HEK293 (cell line): ENCODE data around the gene DHX32.

Experiments
- CTCF ChIA-PET: fragments of 350-600 bp; formaldehyde crosslinking; extraction: SDS; loops from one replicate; lab custom pipeline; 2021; ENCODE audit warnings: antibody characterized with exemption; lab: Yijun Ruan, JAX
- POLR2A ChIA-PET: fragments of 300-600 bp; formaldehyde crosslinking; extraction: SDS; loops from one replicate; lab custom pipeline; 2020; ENCODE audit warnings: antibody characterized with exemption, inconsistent platforms; lab: Yijun Ruan, JAX
- H3K27ac ChIP-seq: fragments of 200-500 bp; sonication (Bioruptor generic); 2 replicates; pipeline ENCODE4 v1.5.1; 2014; ENCODE audit warnings: low read depth, low read length, control low read depth, inconsistent platforms; ENCODE audit errors: extremely low read depth
- H3K36me3 ChIP-seq, 2 experiments: fragments of 200-500 bp in 1 of 2; sonication (Bioruptor generic) in 1 of 2; 1 replicate in 1 of 2; 2 replicates in 1 of 2; pipeline ENCODE4 v1.5.1; 2014 to 2017; ENCODE audit warnings: inconsistent platforms in 2 of 2, low read length in 2 of 2; ENCODE audit not compliant: control insufficient read depth in 2 of 2, insufficient read depth in 1 of 2
- H3K4me1 ChIP-seq: fragments of 200-500 bp; sonication (Bioruptor generic); 2 replicates; pipeline ENCODE4 v1.5.1; 2014; ENCODE audit warnings: mild to moderate bottlenecking, low read length, inconsistent platforms; ENCODE audit not compliant: control insufficient read depth, insufficient read depth
- H3K4me3 ChIP-seq: 2 replicates; pipeline ENCODE4 v1.5.1; 2011; ENCODE audit warnings: low read depth, mild to moderate bottlenecking, control low read depth, low read length, moderate library complexity
- H3K9me3 ChIP-seq: fragments of 200-500 bp; sonication (Bioruptor generic); 2 replicates; pipeline ENCODE4 v1.5.1; 2014; ENCODE audit warnings: low read depth, low read length, inconsistent platforms; ENCODE audit not compliant: control insufficient read depth, insufficient read depth
- HIC1 ChIP-seq: fragments of 450-650 bp; formaldehyde crosslinking; IDR thresholded peaks from 2 replicates; pipeline ENCODE4 v1.5.1; 2016; ENCODE audit warnings: missing biosample characterization, missing genetic modification characterization
- RBAK ChIP-seq: fragments of 450-650 bp; formaldehyde crosslinking; IDR thresholded peaks from 2 replicates; pipeline ENCODE4 v1.5.1; 2016; ENCODE audit warnings: missing biosample characterization, missing genetic modification characterization
- SP7 ChIP-seq: fragments of 450-650 bp; formaldehyde crosslinking; IDR thresholded peaks from 2 replicates; pipeline ENCODE4 v1.5.1; 2016; ENCODE audit warnings: missing biosample characterization, missing genetic modification characterization
- WT1 ChIP-seq: fragments of 450-650 bp; formaldehyde crosslinking; IDR thresholded peaks from 2 replicates; pipeline ENCODE4 v1.5.1; 2016; ENCODE audit warnings: missing biosample characterization, missing genetic modification characterization
- YY1 ChIP-seq: fragments of 450-650 bp; formaldehyde crosslinking; IDR thresholded peaks from 2 replicates; pipeline ENCODE4 v1.5.1; 2018; ENCODE audit warnings: missing biosample characterization, missing genetic modification characterization
- ZFHX2 ChIP-seq: fragments of 450-650 bp; formaldehyde crosslinking; conservative IDR thresholded peaks from 2 replicates; pipeline ENCODE4 v1.5.1; 2016; ENCODE audit warnings: missing biosample characterization, missing genetic modification characterization
- ZFP3 ChIP-seq: fragments of 450-650 bp; formaldehyde crosslinking; IDR thresholded peaks from 2 replicates; pipeline ENCODE4 v1.5.1; 2016; ENCODE audit warnings: low read depth, missing biosample characterization, missing genetic modification characterization
- ZNF114 ChIP-seq: fragments of 450-650 bp; formaldehyde crosslinking; IDR thresholded peaks from 2 replicates; pipeline ENCODE4 v1.5.0; 2017; ENCODE audit warnings: missing biosample characterization, missing genetic modification characterization
- ZNF175 ChIP-seq: fragments of 450-650 bp; formaldehyde crosslinking; IDR thresholded peaks from 2 replicates; pipeline ENCODE4 v1.5.1; 2016; ENCODE audit warnings: missing biosample characterization, missing genetic modification characterization
- ZNF239 ChIP-seq: fragments of 450-650 bp; formaldehyde crosslinking; IDR thresholded peaks from 2 replicates; pipeline ENCODE4 v1.5.1; 2016; ENCODE audit warnings: missing biosample characterization, missing genetic modification characterization
- ZNF266 ChIP-seq: fragments of 450-650 bp; formaldehyde crosslinking; IDR thresholded peaks from 2 replicates; pipeline ENCODE4 v1.5.1; 2016; ENCODE audit warnings: missing biosample characterization, missing genetic modification characterization, low read depth
- ZNF274 ChIP-seq, 2 experiments: fragments of 200-500 bp in 1 of 2; fragments of 450-650 bp in 1 of 2; sonication (Bioruptor generic) in 1 of 2; formaldehyde crosslinking in 1 of 2; IDR thresholded peaks; 2 replicates each; pipeline versions ENCODE4 v1.5.1 to v1.6.1; 2014 to 2016; ENCODE audit warnings: borderline replicate concordance in 1 of 2, inconsistent platforms in 1 of 2, low read length in 1 of 2, missing biosample characterization in 1 of 2, missing genetic modification characterization in 1 of 2
- ZNF391 ChIP-seq: fragments of 450-650 bp; formaldehyde crosslinking; IDR thresholded peaks from 2 replicates; pipeline ENCODE4 v1.5.1; 2016; ENCODE audit warnings: low read depth, missing biosample characterization, missing genetic modification characterization, borderline replicate concordance
- ZNF449 ChIP-seq: fragments of 450-650 bp; formaldehyde crosslinking; IDR thresholded peaks from 2 replicates; pipeline ENCODE4 v1.5.1; 2017; ENCODE audit warnings: missing biosample characterization, mild to moderate bottlenecking, missing genetic modification characterization, moderate library complexity
- ZNF473 ChIP-seq: fragments of 450-650 bp; formaldehyde crosslinking; IDR thresholded peaks from 2 replicates; pipeline ENCODE4 v1.5.1; 2017; ENCODE audit warnings: missing biosample characterization, missing genetic modification characterization
- ZNF560 ChIP-seq: fragments of 450-650 bp; formaldehyde crosslinking; IDR thresholded peaks from 2 replicates; pipeline ENCODE4 v1.5.1; 2017; ENCODE audit warnings: missing biosample characterization, missing genetic modification characterization, borderline replicate concordance
- ZNF600 ChIP-seq: fragments of 450-650 bp; formaldehyde crosslinking; IDR thresholded peaks from 2 replicates; pipeline ENCODE4 v1.5.1; 2016; ENCODE audit warnings: missing biosample characterization, missing genetic modification characterization
- ZNF621 ChIP-seq: fragments of 450-650 bp; formaldehyde crosslinking; IDR thresholded peaks from 2 replicates; pipeline ENCODE4 v1.5.1; 2017; ENCODE audit warnings: missing biosample characterization, missing genetic modification characterization
- ZNF639 ChIP-seq: fragments of 450-650 bp; formaldehyde crosslinking; IDR thresholded peaks from 2 replicates; pipeline ENCODE4 v1.5.1; 2016; ENCODE audit warnings: missing biosample characterization, missing genetic modification characterization
- ZNF768 ChIP-seq: fragments of 450-650 bp; formaldehyde crosslinking; IDR thresholded peaks from 2 replicates; pipeline ENCODE4 v1.5.1; 2018; ENCODE audit warnings: missing biosample characterization, mild to moderate bottlenecking, missing genetic modification characterization
- ZNF776 ChIP-seq: fragments of 450-650 bp; formaldehyde crosslinking; IDR thresholded peaks from 2 replicates; pipeline ENCODE4 v1.5.0; 2017; ENCODE audit warnings: missing biosample characterization, missing genetic modification characterization, borderline replicate concordance
- ZNF785 ChIP-seq: fragments of 450-650 bp; formaldehyde crosslinking; IDR thresholded peaks from 2 replicates; pipeline ENCODE4 v1.5.1; 2016; ENCODE audit warnings: missing biosample characterization, missing genetic modification characterization
- ZNF830 ChIP-seq: fragments of 450-650 bp; IDR thresholded peaks from 2 replicates; pipeline ENCODE4 v1.5.0; 2018; ENCODE audit warnings: missing biosample characterization, missing genetic modification characterization, low read depth, mild to moderate bottlenecking, moderate library complexity
- TF ChIP-seq, protein P1 (sequence below): fragments of 450-650 bp; formaldehyde crosslinking; IDR thresholded peaks from 2 replicates; pipeline ENCODE4 v1.5.1; 2016; ENCODE audit warnings: missing biosample characterization, missing genetic modification characterization
- TF ChIP-seq, protein P2 (sequence below): fragments of 450-650 bp; formaldehyde crosslinking; IDR thresholded peaks from 2 replicates; pipeline ENCODE4 v1.5.1; 2017; ENCODE audit warnings: missing biosample characterization, missing genetic modification characterization
- TF ChIP-seq, protein P3 (sequence below): fragments of 450-650 bp; formaldehyde crosslinking; IDR thresholded peaks from 2 replicates; pipeline ENCODE4 v1.5.1; 2016; ENCODE audit warnings: missing biosample characterization, missing genetic modification characterization

DHX32 gene

GRCh38 chr10:125840955-125841354 is 40.1 kb downstream of the DHX32 start:
- TF ChIP-seq, protein P1, sequence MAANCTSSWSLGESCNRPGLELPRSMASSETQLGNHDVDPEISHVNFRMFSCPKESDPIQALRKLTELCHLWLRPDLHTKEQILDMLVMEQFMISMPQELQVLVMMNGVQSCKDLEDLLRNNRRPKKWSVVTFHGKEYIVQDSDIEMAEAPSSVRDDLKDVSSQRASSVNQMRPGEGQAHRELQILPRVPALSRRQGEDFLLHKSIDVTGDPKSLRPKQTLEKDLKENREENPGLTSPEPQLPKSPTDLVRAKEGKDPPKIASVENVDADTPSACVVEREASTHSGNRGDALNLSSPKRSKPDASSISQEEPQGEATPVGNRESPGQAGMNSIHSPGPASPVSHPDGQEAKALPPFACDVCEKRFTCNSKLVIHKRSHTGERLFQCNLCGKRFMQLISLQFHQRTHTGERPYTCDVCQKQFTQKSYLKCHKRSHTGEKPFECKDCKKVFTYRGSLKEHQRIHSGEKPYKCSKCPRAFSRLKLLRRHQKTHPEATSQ (tag by site-specific recombination) = no peak
- TF ChIP-seq, protein P2, sequence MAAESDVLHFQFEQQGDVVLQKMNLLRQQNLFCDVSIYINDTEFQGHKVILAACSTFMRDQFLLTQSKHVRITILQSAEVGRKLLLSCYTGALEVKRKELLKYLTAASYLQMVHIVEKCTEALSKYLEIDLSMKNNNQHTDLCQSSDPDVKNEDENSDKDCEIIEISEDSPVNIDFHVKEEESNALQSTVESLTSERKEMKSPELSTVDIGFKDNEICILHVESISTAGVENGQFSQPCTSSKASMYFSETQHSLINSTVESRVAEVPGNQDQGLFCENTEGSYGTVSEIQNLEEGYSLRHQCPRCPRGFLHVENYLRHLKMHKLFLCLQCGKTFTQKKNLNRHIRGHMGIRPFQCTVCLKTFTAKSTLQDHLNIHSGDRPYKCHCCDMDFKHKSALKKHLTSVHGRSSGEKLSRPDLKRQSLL = no peak
- TF ChIP-seq ZNF175 (no peak), ZNF114 (tag by site-specific recombination) (no peak), ZNF768 (no peak), ZNF449 (tag by site-specific recombination) (no peak), ZNF274 (IDR thresholded peaks at IDR 0.05; ENCODE audit: low read length) (no peak), ZNF274 (tag by site-specific recombination; IDR thresholded peaks at IDR 0.05; ENCODE audit: borderline replicate concordance) (no peak), ZFHX2 (tag by site-specific recombination) (no peak)
- POLR2A ChIA-PET = no interaction called here
- H3K36me3 ChIP-seq = peaks cover 47 to 89% of the 10 kb centered on the region in 2 experiments
- H3K9me3 ChIP-seq = no peaks in the 10 kb centered on the region
- no peak overlapping the region for H3K27ac ChIP-seq
- no peak overlapping the region for H3K4me3 ChIP-seq
- H3K4me1 ChIP-seq = no peaks in the 10 kb centered on the region
- CTCF ChIA-PET = no interaction called here

- Histone ChIP-seq H3K27ac (no peak overlapping the region), H3K4me1 (no peaks in the 10 kb centered on the region), H3K36me3 (peaks cover 50 to 89% of the 10 kb centered on the region in 2 experiments), H3K4me3 (no peak overlapping the region), H3K9me3 (no peaks in the 10 kb centered on the region)
- CTCF ChIA-PET = interaction anchor here (0.7 kb wide), 1 partner anchor 72 kb away, joined by 3 read pairs; no protein-coding TSS in a partner anchor
- POLR2A ChIA-PET = interaction anchor here (1.2 kb wide), 1 partner anchor 9 kb away, joined by 4 read pairs; no protein-coding TSS in a partner anchor
- no peak for TF ChIP-seq ZNF473 (tag by site-specific recombination)
- TF ChIP-seq ZNF639 (tag by site-specific recombination) = no peak
- no peak for TF ChIP-seq ZNF266 (tag by site-specific recombination)
- TF ChIP-seq, protein P3, sequence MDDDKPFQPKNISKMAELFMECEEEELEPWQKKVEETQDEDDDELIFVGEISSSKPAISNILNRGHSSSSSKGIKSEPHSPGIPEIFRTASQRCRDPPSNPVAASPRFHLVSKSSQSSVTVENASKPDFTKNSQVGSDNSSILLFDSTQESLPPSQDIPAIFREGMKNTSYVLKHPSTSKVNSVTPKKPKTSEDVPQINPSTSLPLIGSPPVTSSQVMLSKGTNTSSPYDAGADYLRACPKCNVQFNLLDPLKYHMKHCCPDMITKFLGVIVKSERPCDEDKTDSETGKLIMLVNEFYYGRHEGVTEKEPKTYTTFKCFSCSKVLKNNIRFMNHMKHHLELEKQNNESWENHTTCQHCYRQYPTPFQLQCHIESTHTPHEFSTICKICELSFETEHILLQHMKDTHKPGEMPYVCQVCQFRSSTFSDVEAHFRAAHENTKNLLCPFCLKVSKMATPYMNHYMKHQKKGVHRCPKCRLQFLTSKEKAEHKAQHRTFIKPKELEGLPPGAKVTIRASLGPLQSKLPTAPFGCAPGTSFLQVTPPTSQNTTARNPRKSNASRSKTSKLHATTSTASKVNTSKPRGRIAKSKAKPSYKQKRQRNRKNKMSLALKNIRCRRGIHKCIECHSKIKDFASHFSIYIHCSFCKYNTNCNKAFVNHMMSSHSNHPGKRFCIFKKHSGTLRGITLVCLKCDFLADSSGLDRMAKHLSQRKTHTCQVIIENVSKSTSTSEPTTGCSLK = no peak
- TF ChIP-seq YY1 = no peak
- TF ChIP-seq ZNF776 (tag by site-specific recombination) = no peak
- TF ChIP-seq ZFP3 (tag by site-specific recombination) = no peak
- no peak for TF ChIP-seq HIC1
- no peak for TF ChIP-seq ZNF239 (tag by site-specific recombination)
- TF ChIP-seq ZNF391 (tag by site-specific recombination) = no peak
- TF ChIP-seq ZNF785 (tag by site-specific recombination) = no peak
- TF ChIP-seq SP7 = no peak
- TF ChIP-seq ZNF600 (tag by site-specific recombination) = no peak
- TF ChIP-seq ZNF621 (tag by site-specific recombination) = no peak
- TF ChIP-seq ZNF830 (tag by site-specific recombination) = no peak
- no peak for TF ChIP-seq WT1
- TF ChIP-seq RBAK (tag by site-specific recombination) = no peak
- no peak for TF ChIP-seq ZFHX2 (tag by site-specific recombination)
- no peak for TF ChIP-seq ZNF560 (tag by site-specific recombination)
These were observed 40.7 kb downstream of the DHX32 start for GRCh38 chr10:125840406-125840805.
